ENCODE data around the gene ITPKA. TPM values are rescaled to one million over a fixed set of nuclear protein-coding genes. Genes with fewer than 3 reads are reported as not detected.

Gene ITPKA
- total and polyA plus RNA-seq, 2 donors (not counting 1 experiment from before 2014, with no cell fraction given) = 0.22 TPM; not detected in 1

DNA sequence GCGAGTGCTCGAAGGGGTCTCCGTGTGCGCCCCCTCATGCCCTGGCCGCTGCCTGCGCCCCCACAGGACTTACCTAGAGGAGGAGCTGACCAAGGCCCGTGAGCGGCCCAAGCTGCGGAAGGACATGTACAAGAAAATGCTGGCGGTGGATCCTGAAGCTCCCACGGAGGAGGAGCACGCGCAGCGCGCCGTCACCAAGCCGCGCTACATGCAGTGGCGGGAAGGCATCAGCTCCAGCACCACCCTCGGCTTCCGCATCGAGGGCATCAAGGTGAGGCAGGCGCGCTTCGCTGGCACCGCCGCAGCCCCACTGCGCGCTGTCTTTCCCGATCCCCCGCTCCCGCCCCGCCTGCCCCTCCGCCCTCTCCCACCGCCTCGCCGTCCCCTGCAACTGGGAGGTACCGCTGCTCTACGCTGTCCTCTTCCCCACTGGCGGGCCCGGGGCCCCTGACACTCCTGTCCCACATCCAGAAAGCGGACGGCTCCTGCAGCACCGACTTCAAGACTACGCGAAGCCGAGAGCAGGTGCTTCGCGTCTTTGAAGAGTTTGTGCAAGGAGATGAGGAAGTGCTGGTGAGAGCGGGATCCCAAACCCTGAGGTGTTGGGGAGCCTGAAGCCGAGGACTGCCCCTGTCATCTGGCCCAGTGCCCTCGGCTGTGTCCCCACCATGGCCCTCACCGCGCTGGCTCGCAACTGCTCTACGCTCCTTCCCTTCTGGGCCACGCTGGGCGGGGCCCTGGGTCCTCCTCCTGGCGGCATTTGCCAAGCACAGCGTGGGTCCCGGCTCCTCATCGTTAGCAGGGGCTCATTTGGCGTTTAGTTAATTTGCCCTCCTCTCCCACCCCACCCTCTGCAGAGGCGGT is 8.5 kb downstream of the ITPKA start:
- peak overlapping the region; percentile 28 to 62 (median 43) for H3K4me3 ChIP-seq (ENCODE audit: control extremely low read depth in 1 of 5, extremely low read depth in 1 of 5, insufficient read depth in 1 of 5, low read depth in 2 of 5, low read length in 4 of 5)
- 5% methylated on average over 62 of the region's 64 CpGs for WGBS (ENCODE audit: insufficient coverage)
- no peak for TF ChIP-seq EZH2 (IDR thresholded peaks at IDR 0.05; ENCODE audit: borderline replicate concordance, insufficient read depth, low read depth, low read length, poor library complexity, severe bottlenecking)
- no peak for TF ChIP-seq CTCF (IDR thresholded peaks at IDR 0.05)
- peaks cover 35 to 43% of the 10 kb centered on the region in 2 donors for H3K4me1 ChIP-seq (ENCODE audit: control insufficient read depth in 2 of 2, insufficient read depth in 2 of 2, low read length in 2 of 2)
- H3K9ac ChIP-seq (ENCODE audit: low read length) = peak overlapping the region; percentile 61
- ChIA-PET POLR2A (no interaction called here), CTCF (interaction anchor here (0.7 to 2.4 kb wide), 2 partner anchors 11 to 37 kb away, joined by 3 to 8 read pairs; partner anchors contain the start of gene LTK)
- ATAC-seq (ENCODE audit: low read depth) (peak; percentile 50), DNase-seq (peak; percentile 66)
- H3K27ac ChIP-seq (ENCODE audit: low read length in 2 of 2) = no peak overlapping the region
- no peaks in the 10 kb centered on the region for H3K36me3 ChIP-seq (replicated peaks in 1 of 2; ENCODE audit: control extremely low read depth in 1 of 2, control insufficient read depth in 1 of 2, extremely low read depth in 1 of 2, insufficient read depth in 2 of 2, low read length in 1 of 2)
- H2AFZ ChIP-seq (ENCODE audit: insufficient read depth, low read depth, low read length, poor library complexity, severe bottlenecking) = peak overlapping the region; percentile 81
- H3K79me2 ChIP-seq (ENCODE audit: control insufficient read depth, insufficient read depth, low read length) = no peaks in the 10 kb centered on the region
- peak overlapping the region; percentile 87 for H3K4me3 Mint-ChIP-seq
- no peak overlapping the region for H3K27ac Mint-ChIP-seq
- H3K4me1 Mint-ChIP-seq = peaks cover 38% of the 10 kb centered on the region
- H4K20me1 ChIP-seq (ENCODE audit: control insufficient read depth, insufficient read depth, low read length, poor library complexity, severe bottlenecking) = peaks cover 6% of the 10 kb centered on the region
- peaks cover 0 to 58% (median 30%) of the 10 kb centered on the region in 4 experiments for H3K27me3 ChIP-seq (replicated peaks in 1 of 4; ENCODE audit: control extremely low read depth in 1 of 4, control insufficient read depth in 3 of 4, insufficient read depth in 4 of 4, low read length in 3 of 4)
- intact Hi-C loops (cut with micrococcal nuclease) = loop anchor here (1.0 to 5.0 kb wide), 2 partner anchors 11 to 55 kb away; partner anchors contain the start of genes LTK and TYRO3
- peaks cover 35% of the 10 kb centered on the region for H3K27me3 Mint-ChIP-seq
- H3K9me3 Mint-ChIP-seq (ENCODE audit: insufficient read depth) = no peaks in the 10 kb centered on the region
- peak overlapping the region; percentile 95 for H3K4me2 ChIP-seq (replicated peaks; ENCODE audit: low read depth, low read length, poor library complexity, severe bottlenecking)
- H3K9me3 ChIP-seq (ENCODE audit: control extremely low read depth in 1 of 3, control insufficient read depth in 2 of 3, insufficient read depth in 1 of 3, low read length in 2 of 3) = peaks cover 0 to 5% (median 0%) of the 10 kb centered on the region in 3 donors

All from B cell (primary cell).